ENCODE measurements around the gene PLEKHG4. TPM values are rescaled to one million over a fixed set of nuclear protein-coding genes. Genes with fewer than 3 reads are reported as not detected.
A peak's percentile ranks its signal among the peaks of the same experiment; 100 is the strongest.

Gene PLEKHG4
- total RNA-seq, 3 donors from 2014 or later = 8.0 to 15.4 (median 10.5) TPM

GRCh38 chr16:67235816-67236562, 43.3 kb upstream of the PLEKHG4 start:
- Histone ChIP-seq H3K4me1 (ENCODE audit: low read depth) (peaks cover 9% of the 10 kb centered on the region), H3K4me3 (no peak overlapping the region), H3K9me3 (no peaks in the 10 kb centered on the region), H3K36me3 (ENCODE audit: low read depth) (peaks cover 8% of the 10 kb centered on the region)
- intact Hi-C loops (cut with DNase I, micrococcal nuclease) = no loop called here
- no peak for TF ChIP-seq CTCF (IDR thresholded peaks at IDR 0.05)
- ATAC-seq = no peak
- peak in 2 of 3 donors; percentile 18 to 34 for DNase-seq

- Histone ChIP-seq H3K4me3 (no peak overlapping the region), H3K36me3 (ENCODE audit: low read depth) (peaks cover 8% of the 10 kb centered on the region), H3K9me3 (no peaks in the 10 kb centered on the region), H3K4me1 (ENCODE audit: low read depth) (peaks cover 16% of the 10 kb centered on the region)
- intact Hi-C loops (cut with DNase I, micrococcal nuclease) = no loop called here
- TF ChIP-seq CTCF (IDR thresholded peaks at IDR 0.05) = no peak
- ATAC-seq (peak; percentile 67), DNase-seq (peak; percentile 55 to 73 (median 72))
Measured at GRCh38 chr16:67236563-67237395, 42.6 kb upstream of the PLEKHG4 start.

GRCh38 chr16:67237396-67238277, 41.7 kb upstream of the PLEKHG4 start:
- DNase-seq (peak in 2 of 3 donors; percentile 15 to 52), ATAC-seq (no peak)
- H3K4me3 ChIP-seq = no peak overlapping the region
- TF ChIP-seq CTCF (IDR thresholded peaks at IDR 0.05) = no peak
- intact Hi-C loops (cut with DNase I, micrococcal nuclease) = no loop called here
- H3K4me1 ChIP-seq (ENCODE audit: low read depth) = peaks cover 24% of the 10 kb centered on the region
- H3K36me3 ChIP-seq (ENCODE audit: low read depth) = peaks cover 8% of the 10 kb centered on the region
- H3K9me3 ChIP-seq = no peaks in the 10 kb centered on the region

GRCh38 chr16:67238278-67238575, 41.1 kb upstream of the PLEKHG4 start:
- no peak for ATAC-seq

More at GRCh38 chr16:67238278-67238575, 41.1 kb upstream of the PLEKHG4 start:
- no peak for TF ChIP-seq CTCF (IDR thresholded peaks at IDR 0.05)
- DNase-seq = no peak
- Histone ChIP-seq H3K9me3 (no peaks in the 10 kb centered on the region), H3K4me1 (ENCODE audit: low read depth) (peaks cover 26% of the 10 kb centered on the region), H3K4me3 (no peak overlapping the region), H3K36me3 (ENCODE audit: low read depth) (peaks cover 8% of the 10 kb centered on the region)
- intact Hi-C loops (cut with DNase I, micrococcal nuclease) = no loop called here
